ENCODE data around the gene TNPO3. TPM values are rescaled to one million over a fixed set of nuclear protein-coding genes. Genes with fewer than 3 reads are reported as not detected.

Gene TNPO3
- total and polyA plus RNA-seq, 10 of the 15 experiments (the other 5 are each of a cell fraction or from before 2014, with no cell fraction given), result 17.6 to 91.8 (median 65.9) TPM

DNA sequence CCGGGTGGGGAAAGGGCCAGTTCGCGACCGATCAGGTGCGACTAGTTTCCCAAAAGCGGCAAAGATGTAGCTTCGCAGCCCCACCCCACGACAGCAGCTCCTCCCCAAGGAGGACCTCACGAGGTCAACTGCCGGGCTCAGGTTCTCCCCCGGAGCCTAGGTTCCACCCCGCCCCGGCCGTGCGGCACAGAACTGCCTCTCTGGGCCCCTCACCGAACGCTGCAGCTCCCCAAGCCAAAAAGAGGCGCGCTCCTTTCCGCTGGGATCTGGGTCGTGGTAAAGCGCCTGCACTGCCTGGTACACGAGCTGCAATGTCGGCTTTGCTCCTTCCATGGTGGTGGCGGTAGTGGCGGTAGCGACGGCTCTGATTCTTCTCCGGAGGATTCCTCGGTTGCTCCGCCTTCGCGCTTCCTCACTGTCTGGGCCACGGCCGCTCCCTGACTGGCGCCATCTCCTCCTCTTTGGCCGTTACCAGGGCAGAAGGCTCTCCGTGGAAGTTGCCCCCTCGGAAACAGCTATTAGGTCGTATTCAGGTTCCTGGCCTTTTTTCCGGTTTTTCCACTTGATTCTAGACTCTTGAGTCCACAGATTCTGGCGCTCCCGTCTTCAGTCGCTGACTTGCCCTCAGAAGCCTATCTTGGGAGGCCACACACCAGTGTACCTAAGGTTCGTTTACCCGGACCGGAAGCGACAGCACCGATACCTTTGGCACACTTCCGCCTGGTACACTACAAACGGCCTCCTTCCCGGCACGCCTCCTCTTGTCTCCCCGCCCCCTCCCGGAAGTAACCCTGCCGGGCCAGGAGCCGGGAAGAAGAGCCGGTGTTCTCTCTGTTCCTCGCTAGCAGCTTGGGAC lies at the start of gene TNPO3 (continued):
- TF ChIP-seq, protein P1, sequence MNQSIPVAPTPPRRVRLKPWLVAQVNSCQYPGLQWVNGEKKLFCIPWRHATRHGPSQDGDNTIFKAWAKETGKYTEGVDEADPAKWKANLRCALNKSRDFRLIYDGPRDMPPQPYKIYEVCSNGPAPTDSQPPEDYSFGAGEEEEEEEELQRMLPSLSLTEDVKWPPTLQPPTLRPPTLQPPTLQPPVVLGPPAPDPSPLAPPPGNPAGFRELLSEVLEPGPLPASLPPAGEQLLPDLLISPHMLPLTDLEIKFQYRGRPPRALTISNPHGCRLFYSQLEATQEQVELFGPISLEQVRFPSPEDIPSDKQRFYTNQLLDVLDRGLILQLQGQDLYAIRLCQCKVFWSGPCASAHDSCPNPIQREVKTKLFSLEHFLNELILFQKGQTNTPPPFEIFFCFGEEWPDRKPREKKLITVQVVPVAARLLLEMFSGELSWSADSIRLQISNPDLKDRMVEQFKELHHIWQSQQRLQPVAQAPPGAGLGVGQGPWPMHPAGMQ (IDR thresholded peaks at IDR 0.05; ENCODE audit: borderline replicate concordance), result 0 out of 2 replicates have a peak, but pooled peaks have one; percentile 29
- TF ChIP-seq RFX5 (IDR thresholded peaks at IDR 0.05; ENCODE audit: low read depth, low read length) (no peak; the same call in 1 of the 2 replicates), SREBF1 (IDR thresholded peaks at IDR 0.05; ENCODE audit: low read length) (0 out of 2 replicates have a peak, but pooled peaks have one; percentile 26), ESRRA (IDR thresholded peaks at IDR 0.05; ENCODE audit: low read length) (no peak), FOXK2 (IDR thresholded peaks at IDR 0.05) (no peak), CREM (IDR thresholded peaks at IDR 0.05; ENCODE audit: low read depth) (no peak), NR2C1 (IDR thresholded peaks at IDR 0.05) (peak; percentile 85), MTA2 (IDR thresholded peaks at IDR 0.05; ENCODE audit: low read depth) (peak; percentile 71; the same call in 1 of the 2 replicates), SMAD1 (IDR thresholded peaks at IDR 0.05; ENCODE audit: low read depth, partially characterized antibody) (peak; percentile 13), STAT1 (conservative IDR thresholded peaks at IDR 0.05) (peak; percentile 86; the same call in 1 of the 2 replicates), TARDBP (IDR thresholded peaks at IDR 0.05; ENCODE audit: borderline replicate concordance) (no peak), KLF5 (IDR thresholded peaks at IDR 0.05; ENCODE audit: partially characterized antibody) (peak; percentile 82), IRF4 (IDR thresholded peaks at IDR 0.05; ENCODE audit: low read depth, low read length) (no peak), SREBF2 (IDR thresholded peaks at IDR 0.05; ENCODE audit: low read length) (peak; percentile 50), ASH2L (IDR thresholded peaks at IDR 0.05; ENCODE audit: borderline replicate concordance, low read depth) (no peak), NR2F1 (conservative IDR thresholded peaks at IDR 0.05) (peak; percentile 83), CHD4 (IDR thresholded peaks at IDR 0.05) (no peak), SIN3A (IDR thresholded peaks at IDR 0.05; ENCODE audit: low read depth, low read length) (peak; percentile 79; the same call in 1 of the 2 replicates), EED (IDR thresholded peaks at IDR 0.05; ENCODE audit: low read depth) (peak; percentile 36; the same call in 1 of the 2 replicates), ZNF384 (IDR thresholded peaks at IDR 0.05; ENCODE audit: borderline replicate concordance, low read depth, low read length) (no peak)
- TF ChIP-seq, protein P2, sequence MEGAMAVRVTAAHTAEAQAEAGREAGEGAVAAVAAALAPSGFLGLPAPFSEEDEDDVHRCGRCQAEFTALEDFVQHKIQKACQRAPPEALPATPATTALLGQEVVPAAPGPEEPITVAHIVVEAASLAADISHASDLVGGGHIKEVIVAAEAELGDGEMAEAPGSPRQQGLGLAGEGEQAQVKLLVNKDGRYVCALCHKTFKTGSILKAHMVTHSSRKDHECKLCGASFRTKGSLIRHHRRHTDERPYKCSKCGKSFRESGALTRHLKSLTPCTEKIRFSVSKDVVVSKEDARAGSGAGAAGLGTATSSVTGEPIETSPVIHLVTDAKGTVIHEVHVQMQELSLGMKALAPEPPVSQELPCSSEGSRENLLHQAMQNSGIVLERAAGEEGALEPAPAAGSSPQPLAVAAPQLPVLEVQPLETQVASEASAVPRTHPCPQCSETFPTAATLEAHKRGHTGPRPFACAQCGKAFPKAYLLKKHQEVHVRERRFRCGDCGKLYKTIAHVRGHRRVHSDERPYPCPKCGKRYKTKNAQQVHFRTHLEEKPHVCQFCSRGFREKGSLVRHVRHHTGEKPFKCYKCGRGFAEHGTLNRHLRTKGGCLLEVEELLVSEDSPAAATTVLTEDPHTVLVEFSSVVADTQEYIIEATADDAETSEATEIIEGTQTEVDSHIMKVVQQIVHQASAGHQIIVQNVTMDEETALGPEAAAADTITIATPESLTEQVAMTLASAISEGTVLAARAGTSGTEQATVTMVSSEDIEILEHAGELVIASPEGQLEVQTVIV (IDR thresholded peaks at IDR 0.05; ENCODE audit: borderline replicate concordance, partially characterized antibody), result peak; percentile 92
- TF ChIP-seq, protein P3, sequence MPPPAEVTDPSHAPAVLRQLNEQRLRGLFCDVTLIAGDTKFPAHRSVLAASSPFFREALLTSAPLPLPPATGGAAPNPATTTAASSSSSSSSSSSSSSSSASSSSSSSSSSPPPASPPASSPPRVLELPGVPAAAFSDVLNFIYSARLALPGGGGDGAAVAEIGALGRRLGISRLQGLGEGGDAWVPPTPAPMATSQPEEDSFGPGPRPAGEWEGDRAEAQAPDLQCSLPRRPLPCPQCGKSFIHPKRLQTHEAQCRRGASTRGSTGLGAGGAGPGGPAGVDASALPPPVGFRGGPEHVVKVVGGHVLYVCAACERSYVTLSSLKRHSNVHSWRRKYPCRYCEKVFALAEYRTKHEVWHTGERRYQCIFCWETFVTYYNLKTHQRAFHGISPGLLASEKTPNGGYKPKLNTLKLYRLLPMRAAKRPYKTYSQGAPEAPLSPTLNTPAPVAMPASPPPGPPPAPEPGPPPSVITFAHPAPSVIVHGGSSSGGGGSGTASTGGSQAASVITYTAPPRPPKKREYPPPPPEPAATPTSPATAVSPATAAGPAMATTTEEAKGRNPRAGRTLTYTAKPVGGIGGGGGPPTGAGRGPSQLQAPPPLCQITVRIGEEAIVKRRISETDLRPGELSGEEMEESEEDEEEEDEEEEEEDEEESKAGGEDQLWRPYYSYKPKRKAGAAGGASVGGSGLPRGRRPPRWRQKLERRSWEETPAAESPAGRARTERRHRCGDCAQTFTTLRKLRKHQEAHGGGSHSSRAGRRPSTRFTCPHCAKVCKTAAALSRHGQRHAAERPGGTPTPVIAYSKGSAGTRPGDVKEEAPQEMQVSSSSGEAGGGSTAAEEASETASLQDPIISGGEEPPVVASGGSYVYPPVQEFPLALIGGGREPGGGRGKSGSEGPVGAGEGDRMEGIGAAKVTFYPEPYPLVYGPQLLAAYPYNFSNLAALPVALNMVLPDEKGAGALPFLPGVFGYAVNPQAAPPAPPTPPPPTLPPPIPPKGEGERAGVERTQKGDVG (CRISPR knock-in tag; IDR thresholded peaks at IDR 0.05), result no peak
- TF ChIP-seq, protein P4, sequence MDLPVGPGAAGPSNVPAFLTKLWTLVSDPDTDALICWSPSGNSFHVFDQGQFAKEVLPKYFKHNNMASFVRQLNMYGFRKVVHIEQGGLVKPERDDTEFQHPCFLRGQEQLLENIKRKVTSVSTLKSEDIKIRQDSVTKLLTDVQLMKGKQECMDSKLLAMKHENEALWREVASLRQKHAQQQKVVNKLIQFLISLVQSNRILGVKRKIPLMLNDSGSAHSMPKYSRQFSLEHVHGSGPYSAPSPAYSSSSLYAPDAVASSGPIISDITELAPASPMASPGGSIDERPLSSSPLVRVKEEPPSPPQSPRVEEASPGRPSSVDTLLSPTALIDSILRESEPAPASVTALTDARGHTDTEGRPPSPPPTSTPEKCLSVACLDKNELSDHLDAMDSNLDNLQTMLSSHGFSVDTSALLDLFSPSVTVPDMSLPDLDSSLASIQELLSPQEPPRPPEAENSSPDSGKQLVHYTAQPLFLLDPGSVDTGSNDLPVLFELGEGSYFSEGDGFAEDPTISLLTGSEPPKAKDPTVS (IDR thresholded peaks at IDR 0.05; ENCODE audit: low read depth, low read length), result 0 out of 2 replicates have a peak, but pooled peaks have one; percentile 60
